ENCODE data around the gene MAP3K7. TPM values are rescaled to one million over a fixed set of nuclear protein-coding genes. Genes with fewer than 3 reads are reported as not detected.

MAP3K7 gene
- total and polyA plus RNA-seq, 4 donors = 5.5 to 17.2 (median 11.5) TPM

- Histone ChIP-seq H3K27ac (ENCODE audit: low read depth in 1 of 2, low read length in 2 of 2) (no peak overlapping the region), H3K4me3 (ENCODE audit: low read depth in 1 of 3, low read length in 3 of 3) (no peak overlapping the region), H3K9me3 (ENCODE audit: control insufficient read depth in 4 of 4, low read length in 3 of 4) (no peaks in the 10 kb centered on the region), H3K36me3 (ENCODE audit: control insufficient read depth in 4 of 4, insufficient read depth in 3 of 4, low read depth in 1 of 4, low read length in 3 of 4) (no peaks in the 10 kb centered on the region), H3K27me3 (ENCODE audit: control insufficient read depth in 4 of 4, insufficient read depth in 4 of 4, low read length in 3 of 4) (no peaks in the 10 kb centered on the region), H3K4me1 (ENCODE audit: control insufficient read depth in 4 of 4, insufficient read depth in 4 of 4, low read length in 3 of 4) (peaks cover 0 to 6% (median 2%) of the 10 kb centered on the region in 4 donors), H3K9ac (ENCODE audit: low read depth in 1 of 2, low read length in 2 of 2) (no peak overlapping the region)
- WGBS = 85% methylated on average over 8 of the region's 8 CpGs
- TF ChIP-seq YY1 (IDR thresholded peaks at IDR 0.05) (no peak), REST (IDR thresholded peaks at IDR 0.05) (no peak), GABPA (IDR thresholded peaks at IDR 0.05 in 1 of 2, conservative IDR thresholded peaks at IDR 0.05 in 1 of 2) (no peak), ZBTB33 (IDR thresholded peaks at IDR 0.05) (no peak), TAF1 (conservative IDR thresholded peaks at IDR 0.05) (no peak), EGR1 (IDR thresholded peaks at IDR 0.05; ENCODE audit: low read depth in 2 of 2) (no peak), RXRA (IDR thresholded peaks at IDR 0.05) (no peak), FOXA2 (IDR thresholded peaks at IDR 0.05) (no peak)
- DNase-seq (ENCODE audit: low spot score) = no peak
These were observed 103.6 kb downstream of the MAP3K7 start for GRCh38 chr6:90483116-90483839.

- no peak for DNase-seq (ENCODE audit: low spot score)
- Histone ChIP-seq H3K36me3 (ENCODE audit: control insufficient read depth in 4 of 4, insufficient read depth in 3 of 4, low read depth in 1 of 4, low read length in 3 of 4) (no peaks in the 10 kb centered on the region), H3K9ac (ENCODE audit: low read depth in 1 of 2, low read length in 2 of 2) (no peak overlapping the region), H3K4me1 (ENCODE audit: control insufficient read depth in 4 of 4, insufficient read depth in 4 of 4, low read length in 3 of 4) (peaks cover 0 to 6% (median 2%) of the 10 kb centered on the region in 4 donors), H3K27me3 (ENCODE audit: control insufficient read depth in 4 of 4, insufficient read depth in 4 of 4, low read length in 3 of 4) (no peaks in the 10 kb centered on the region), H3K4me3 (ENCODE audit: low read depth in 1 of 3, low read length in 3 of 3) (no peak overlapping the region), H3K27ac (ENCODE audit: low read depth in 1 of 2, low read length in 2 of 2) (no peak overlapping the region), H3K9me3 (ENCODE audit: control insufficient read depth in 4 of 4, low read length in 3 of 4) (no peaks in the 10 kb centered on the region)
- WGBS = 93% methylated on average over 4 of the region's 4 CpGs
- TF ChIP-seq HNF4G (IDR thresholded peaks at IDR 0.05) (no peak), FOXA1 (IDR thresholded peaks at IDR 0.05) (no peak), GABPA (IDR thresholded peaks at IDR 0.05 in 1 of 2, conservative IDR thresholded peaks at IDR 0.05 in 1 of 2) (no peak), CTCF (IDR thresholded peaks at IDR 0.05; ENCODE audit: low read depth, low read length, missing input control) (no peak), RXRA (IDR thresholded peaks at IDR 0.05) (no peak), YY1 (IDR thresholded peaks at IDR 0.05) (no peak), TAF1 (conservative IDR thresholded peaks at IDR 0.05) (no peak), FOXA2 (IDR thresholded peaks at IDR 0.05) (no peak), EGR1 (IDR thresholded peaks at IDR 0.05; ENCODE audit: low read depth in 2 of 2) (no peak), NR2F2 (IDR thresholded peaks at IDR 0.05) (no peak), MAX (IDR thresholded peaks at IDR 0.05) (no peak), ATF3 (IDR thresholded peaks at IDR 0.05) (no peak), JUND (IDR thresholded peaks at IDR 0.05) (no peak), RAD21 (IDR thresholded peaks at IDR 0.05) (no peak), ZBTB33 (IDR thresholded peaks at IDR 0.05) (no peak), REST (IDR thresholded peaks at IDR 0.05) (no peak), SP1 (IDR thresholded peaks at IDR 0.05) (no peak)
These were observed 106.2 kb downstream of the MAP3K7 start for GRCh38 chr6:90480666-90481065.

Measured in liver (tissue), 9 donors.